ENCODE data around the gene SPEM2.

DNA sequence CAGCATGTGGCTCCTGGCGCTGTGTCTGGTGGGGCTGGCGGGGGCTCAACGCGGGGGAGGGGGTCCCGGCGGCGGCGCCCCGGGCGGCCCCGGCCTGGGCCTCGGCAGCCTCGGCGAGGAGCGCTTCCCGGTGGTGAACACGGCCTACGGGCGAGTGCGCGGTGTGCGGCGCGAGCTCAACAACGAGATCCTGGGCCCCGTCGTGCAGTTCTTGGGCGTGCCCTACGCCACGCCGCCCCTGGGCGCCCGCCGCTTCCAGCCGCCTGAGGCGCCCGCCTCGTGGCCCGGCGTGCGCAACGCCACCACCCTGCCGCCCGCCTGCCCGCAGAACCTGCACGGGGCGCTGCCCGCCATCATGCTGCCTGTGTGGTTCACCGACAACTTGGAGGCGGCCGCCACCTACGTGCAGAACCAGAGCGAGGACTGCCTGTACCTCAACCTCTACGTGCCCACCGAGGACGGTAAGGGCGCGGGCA, 17.1 kb upstream of the SPEM2 start:
- TF ChIP-seq EZH2 (IDR thresholded peaks at IDR 0.05) (no peak), POLR2AphosphoS5 (IDR thresholded peaks at IDR 0.05; ENCODE audit: borderline replicate concordance, low read depth, low read length) (no peak)

All from SK-N-MC (cell line).